Measurements from ENCODE around the gene ST14.
"Not testable (repeated sequence)": the region's sequence is repeated elsewhere in the genome, so short reads cannot be mapped to it uniquely, and the experiment has no call there.

Gene ST14

GRCh38 chr11:130165601-130166456 is 6.2 kb downstream of the ST14 start:
- no peak for DNase-seq

- DNase-seq: no peak
Measured at GRCh38 chr11:130166457-130166784, 6.8 kb downstream of the ST14 start.

- DNase-seq: no peak
Measured at GRCh38 chr11:130167146-130167545, 7.6 kb downstream of the ST14 start.

GRCh38 chr11:130168105-130168504 is 8.5 kb downstream of the ST14 start:
- DNase-seq: no peak

GRCh38 chr11:130170345-130170744 is 10.8 kb downstream of the ST14 start:
- DNase-seq: no peak

GRCh38 chr11:130171534-130171933 is 12.0 kb downstream of the ST14 start:
- DNase-seq: no peak

- not testable (repeated sequence) for DNase-seq
Measured at GRCh38 chr11:130172001-130172400, 12.4 kb downstream of the ST14 start.

- DNase-seq: no peak
Measured at GRCh38 chr11:130174642-130175041, 15.1 kb downstream of the ST14 start.

- no peak for DNase-seq
Measured at GRCh38 chr11:130175898-130176297, 16.3 kb downstream of the ST14 start.

- DNase-seq: no peak
Measured at GRCh38 chr11:130177782-130178181, 18.2 kb downstream of the ST14 start.

GRCh38 chr11:130178441-130179339 is 19.1 kb downstream of the ST14 start:
- peak; percentile 79 for DNase-seq

- DNase-seq: peak; percentile 52
Measured at GRCh38 chr11:130179396-130180306, 20.1 kb downstream of the ST14 start.

- no peak for DNase-seq
Measured at GRCh38 chr11:130180491-130180890, 20.9 kb downstream of the ST14 start.

- DNase-seq: no peak
Measured at GRCh38 chr11:130180896-130181294, 21.3 kb downstream of the ST14 start.

- DNase-seq: no peak
Measured at GRCh38 chr11:130181295-130182272, 22.0 kb downstream of the ST14 start.

- DNase-seq: no peak
Measured at GRCh38 chr11:130183878-130184610, 24.5 kb downstream of the ST14 start.

- DNase-seq: no peak
Measured at GRCh38 chr11:130187096-130187495, 27.5 kb downstream of the ST14 start.

GRCh38 chr11:130188047-130188446 is 28.5 kb downstream of the ST14 start:
- no peak for DNase-seq

GRCh38 chr11:130188585-130189347 is 29.2 kb downstream of the ST14 start:
- no peak for DNase-seq

Measured in right forelimb (tissue), 1 donor.